Heart left ventricle (tissue), 16 donors: ENCODE data around the gene ASTN2. TPM values are rescaled to one million over a fixed set of nuclear protein-coding genes. Genes with fewer than 3 reads are reported as not detected.

ENCODE experiments used
- ATAC-seq, 4 donors: fragments of 200-7000 bp; cut with Tn5 transposase; one replicate each; pipeline ENCODE4 v1.9.1; 2020 to 2022; ENCODE audit warnings: moderate library complexity in 4 of 4, mild to moderate bottlenecking in 3 of 4, moderate number of reproducible peaks in 1 of 4
- DNase-seq, 5 donors: peaks; one replicate each; pipeline ENCODE4 v3.0.0-alpha.2; 2020
- H3K27ac ChIP-seq, 12 donors: fragments of 200-600 bp; sonication (generic) in 4 of 12; one replicate each; pipeline versions ENCODE4 v1.5.0 to v1.8.0; 2016 to 2022; ENCODE audit warnings: mild to moderate bottlenecking in 2 of 12
- H3K27me3 ChIP-seq, 9 donors: fragments of 200-600 bp; sonication (generic) in 2 of 9; one replicate each; pipeline versions ENCODE4 v1.5.1 to v1.8.0; 2016 to 2022; ENCODE audit warnings: mild to moderate bottlenecking in 3 of 9
- H3K36me3 ChIP-seq, 9 donors: fragments of 200-600 bp; sonication (generic) in 2 of 9; one replicate each; pipeline versions ENCODE4 v1.5.0 to v1.8.0; 2018 to 2022; ENCODE audit warnings: mild to moderate bottlenecking in 2 of 9
- H3K4me1 ChIP-seq, 12 donors: fragments of 200-600 bp; sonication (generic) in 4 of 12; one replicate each; pipeline versions ENCODE4 v1.5.0 to v1.8.0; 2016 to 2022; ENCODE audit warnings: mild to moderate bottlenecking in 3 of 12
- H3K4me3 ChIP-seq, 12 donors: fragments of 200-600 bp; sonication (generic) in 4 of 12; one replicate each; pipeline versions ENCODE4 v1.5.0 to v1.8.0; 2017 to 2022; ENCODE audit warnings: mild to moderate bottlenecking in 9 of 12, moderate library complexity in 4 of 12
- H3K9me3 ChIP-seq, 12 donors: fragments of 200-600 bp; sonication (generic) in 4 of 12; one replicate each; pipeline versions ENCODE4 v1.5.0 to v1.8.0; 2016 to 2022; ENCODE audit warnings: mild to moderate bottlenecking in 1 of 12
- CTCF ChIP-seq, 12 donors: fragments of 200-600 bp; sonication (generic) in 4 of 12; IDR thresholded peaks; one replicate each; pipeline versions ENCODE4 v1.5.0 to v1.8.0; 2018 to 2022; ENCODE audit warnings: antibody characterized with exemption in 12 of 12, mild to moderate bottlenecking in 5 of 12
- POLR2A ChIP-seq, 2 donors: fragments of 450-650 bp; IDR thresholded peaks; one replicate each; pipeline ENCODE4 v1.6.1; 2017; ENCODE audit warnings: antibody characterized with exemption in 2 of 2, mild to moderate bottlenecking in 2 of 2, moderate library complexity in 2 of 2
- WGBS, 4 donors: extraction: QIAGEN DNeasy Blood & Tissue Kit in 2 of 4; methylation state at CpG; one replicate each; pipeline versions ENCODE4 v1.1.5 to v1.1.7; 2013 to 2018; 5-methylcytosine and 5-hydroxymethylcytosine counted together
- intact Hi-C, 10 donors: fragments of 100-400 bp; cut with DNase I; formaldehyde crosslinking; loops; one replicate each; pipeline versions ENCODE4 v1.11.1 to v1.14.2; 2022
- polyA plus RNA-seq, 2 donors: library from polyadenylated mRNA; stranded (reverse); fragments of 200-250 nt; gene quantifications; one replicate each; pipeline ENCODE4 v1.2.3, GENCODE V29; 2013
- total RNA-seq, 9 donors: library from RNA; depleted of rRNA in 2 of 9; stranded (reverse); fragments of >200 nt in 2 of 9; fragmentation: NEBNext Ultra II Directional in 3 of 9; extraction: Animal tissue kit (Norgen Biotek cat#: 25700) in 3 of 9; gene quantifications; one replicate each; pipeline versions ENCODE4 v1.1.0 to v1.2.4, GENCODE V29; 2016 to 2023
- donor health status: ischemic (EF 13 %, LVEDD 7.1; RV severe dilation, severe dysfunction).
- donor health status: healthy with polysubstance abuse.
- donor health status: DM: no; HTN: yes; CAD: no.
- donor health status: DM: no; HTN: no; CAD: no.
- donor health status: ischemic (EF 25% LVEDD 6.9; RV normal size, moderate dysfunction).
- donor health status: ischemic (EF 25% LVEDD 5.7; RV mildly dilated, moderate dysfunction).
- donor health status: healthy.
- donor health status: DM: yes; HTN: yes; CAD: no.
- donor health status: ischemic (EF 35%, LVEDD 5.7; RV mildly dilated, moderate dysfunction).
- donor health status: nonischemic (EF 11% LVEDD 7.7; RV severe dilation, severe dysfunction).
- donor health status: DM: yes; HTN: yes; CAD: no.
- donor health status: PGD.
- donor health status: ischemic (EF 29% LVEDD 5.4; RV normal size, mild dysfunction).
- donor health status: nonischemic (EF 23%, LVEDD 6.1; RV moderate dilation, normal function).

ASTN2 gene
- total and polyA plus RNA-seq, 11 donors = 2.5 to 6.0 (median 3.5) TPM

- intact Hi-C loops = no loop called here
- WGBS, 4 donors = 80 to 85% (median 82%) methylated on average over 4 of the region's 4 CpGs
- ATAC-seq = no peak
Measured at GRCh38 chr9:117435630-117436261, 20.9 kb upstream of the ASTN2 start.

GRCh38 chr9:117434566-117434965 is 19.7 kb upstream of the ASTN2 start:
- no peaks in the 10 kb centered on the region for H3K36me3 ChIP-seq
- no peaks in the 10 kb centered on the region for H3K9me3 ChIP-seq
- TF ChIP-seq CTCF (IDR thresholded peaks at IDR 0.05) (no peak), POLR2A (IDR thresholded peaks at IDR 0.05) (no peak)
- H3K27ac ChIP-seq = no peak overlapping the region
- peaks cover 0 to 21% (median 0%) of the 10 kb centered on the region in 9 donors for H3K27me3 ChIP-seq
- H3K4me3 ChIP-seq = no peak overlapping the region
- ATAC-seq (no peak), DNase-seq (no peak)
- no peaks in the 10 kb centered on the region for H3K4me1 ChIP-seq
- intact Hi-C loops = no loop called here

More at GRCh38 chr9:117435630-117436261, 20.9 kb upstream of the ASTN2 start:
- Histone ChIP-seq H3K4me3 (no peak overlapping the region), H3K36me3 (no peaks in the 10 kb centered on the region), H3K4me1 (no peaks in the 10 kb centered on the region), H3K27ac (no peak overlapping the region), H3K27me3 (peaks cover 0 to 18% (median 0%) of the 10 kb centered on the region in 9 donors), H3K9me3 (no peaks in the 10 kb centered on the region)
- no peak for TF ChIP-seq POLR2A (IDR thresholded peaks at IDR 0.05)
- no peak for DNase-seq

GRCh38 chr9:117430813-117431212 is 16.0 kb upstream of the ASTN2 start:
- Histone ChIP-seq H3K9me3 (no peaks in the 10 kb centered on the region), H3K27ac (no peak overlapping the region), H3K27me3 (peaks cover 0 to 24% (median 2%) of the 10 kb centered on the region in 9 donors), H3K4me3 (no peak overlapping the region), H3K4me1 (no peaks in the 10 kb centered on the region), H3K36me3 (no peaks in the 10 kb centered on the region)
- ATAC-seq = no peak
- no peak for TF ChIP-seq CTCF (IDR thresholded peaks at IDR 0.05)
- TF ChIP-seq POLR2A (IDR thresholded peaks at IDR 0.05) = no peak
- intact Hi-C loops = no loop called here
- WGBS, 4 donors = 85 to 95% (median 88%) methylated on average over 2 of the region's 2 CpGs
- no peak for DNase-seq

GRCh38 chr9:117427357-117427913 is 12.6 kb upstream of the ASTN2 start:
- ATAC-seq (no peak), DNase-seq (no peak)
- Histone ChIP-seq H3K4me1 (no peaks in the 10 kb centered on the region), H3K36me3 (no peaks in the 10 kb centered on the region), H3K9me3 (no peaks in the 10 kb centered on the region), H3K27ac (no peak overlapping the region), H3K27me3 (peaks cover 0 to 32% (median 8%) of the 10 kb centered on the region in 9 donors), H3K4me3 (no peak overlapping the region)
- TF ChIP-seq CTCF (IDR thresholded peaks at IDR 0.05) (no peak), POLR2A (IDR thresholded peaks at IDR 0.05) (no peak)
- intact Hi-C loops = no loop called here
- WGBS, 4 donors = 63 to 68% (median 64%) methylated on average over 3 of the region's 3 CpGs
